ENCODE measurements around the gene ECT2.

GRCh38 chr3:172746475-172746874, 4.1 kb upstream of the ECT2 start:
- TF ChIP-seq POLR2A (IDR thresholded peaks at IDR 0.05), result no peak
- TF ChIP-seq CTCF (IDR thresholded peaks at IDR 0.05), result no peak
- no peak for TF ChIP-seq POLR2AphosphoS5 (IDR thresholded peaks at IDR 0.05)
